HCT116 (cell line): ENCODE results near the gene KIRREL1. TPM values are rescaled to one million over a fixed set of nuclear protein-coding genes. Genes with fewer than 3 reads are reported as not detected.

ENCODE experiments used
- ATAC-seq: fragments of 200-7000 bp; cut with Tn5 transposase; 2 replicates; pipeline ENCODE4 v1.9.1; 2020; ENCODE audit warnings: mild to moderate bottlenecking, moderate library complexity
- BruUV-seq: library from RNA; stranded (reverse); fragments of 400-500 nt; replicated peaks from 2 replicates; lab custom pipeline; 2021; lab: Mats Ljungman, UMichigan
- CTCF ChIA-PET: fragments of 300-600 bp; sonication (Branson Sonifier 250); formaldehyde crosslinking; loops from one replicate; lab custom pipeline; 2021; ENCODE audit warnings: antibody characterized with exemption; lab: Charles Lee
- POLR2A ChIA-PET: fragments of 300-600, 350-600 bp; sonication (Branson Sonifier 250); formaldehyde crosslinking; loops from one replicate; lab custom pipeline; 2021; ENCODE audit warnings: antibody characterized with exemption; lab: Charles Lee
- RAD21 ChIA-PET, 2 experiments: fragments of 300-600 bp; sonication (Branson Sonifier 250); formaldehyde crosslinking; loops; one replicate each; lab custom pipeline; 2023; ENCODE audit warnings: low total read pairs in 2 of 2; ENCODE audit not compliant: uncharacterized antibody in 2 of 2, unreplicated experiment in 2 of 2, low non-redundant PET in 1 of 2; lab: Charles Lee
- DNase-seq: peaks from one replicate; pipeline ENCODE4 v3.0.0-alpha.2; 2010; ENCODE audit warnings: low read depth, low spot score
- H2AFZ ChIP-seq: fragments of 200-600 bp; shearing (Covaris generic), sonication (generic); 2 replicates; pipeline ENCODE4 v1.6.1; 2017; ENCODE audit warnings: low read depth, mixed run types, mixed read lengths, antibody characterized with exemption, low read length; ENCODE audit not compliant: poor library complexity, severe bottlenecking
- H3K27ac ChIP-seq: 2 replicates; pipeline ENCODE4 v1.5.1; 2012; ENCODE audit warnings: low read depth, low read length
- H3K27me3 ChIP-seq: fragments of 200-600 bp; sonication (generic); 2 replicates; pipeline ENCODE4 v1.6.1; 2016; ENCODE audit warnings: mixed run types, low read length, mixed read lengths; ENCODE audit not compliant: insufficient read depth
- H3K36me3 ChIP-seq, 2 experiments: fragments of 200-500 bp in 1 of 2; fragments of 200-600 bp in 1 of 2; sonication (Bioruptor generic) in 1 of 2; sonication (generic) in 1 of 2; 2 replicates each; pipeline versions ENCODE4 v1.5.1 to v1.6.1; 2014 to 2016; ENCODE audit warnings: low read length in 2 of 2, inconsistent platforms in 1 of 2, mixed read lengths in 1 of 2, mixed run types in 1 of 2; ENCODE audit not compliant: insufficient read depth in 2 of 2, control insufficient read depth in 1 of 2
- H3K4me1 ChIP-seq, 2 experiments: fragments of 200-600 bp in 1 of 2; sonication (generic) in 1 of 2; 2 replicates each; pipeline versions ENCODE4 v1.5.1 to v1.6.1; 2012 to 2017; ENCODE audit warnings: low read length in 2 of 2, inconsistent platforms in 1 of 2, mild to moderate bottlenecking in 1 of 2, mixed read lengths in 1 of 2, mixed run types in 1 of 2, moderate library complexity in 1 of 2; ENCODE audit not compliant: insufficient read depth in 2 of 2, control insufficient read depth in 1 of 2
- H3K4me2 ChIP-seq: fragments of 200-600 bp; sonication (generic); 2 replicates; pipeline ENCODE4 v1.6.1; 2017; ENCODE audit warnings: mixed run types, low read length, mixed read lengths
- H3K4me3 ChIP-seq, 2 experiments: fragments of 200-600 bp in 1 of 2; sonication (generic) in 1 of 2; replicated peaks in 1 of 2; 2 replicates each; pipeline ENCODE4 v1.5.1; 2011 to 2016; ENCODE audit warnings: low read length in 2 of 2, control low read depth in 1 of 2, low read depth in 1 of 2, mild to moderate bottlenecking in 1 of 2, mixed read lengths in 1 of 2, mixed run types in 1 of 2
- H3K79me2 ChIP-seq: fragments of 200-600 bp; sonication (generic); 2 replicates; pipeline ENCODE4 v1.6.1; 2017; ENCODE audit warnings: mild to moderate bottlenecking, mixed run types, low read length, moderate library complexity, mixed read lengths; ENCODE audit not compliant: insufficient read depth
- H3K9ac ChIP-seq: fragments of 200-600 bp; sonication (generic); 2 replicates; pipeline ENCODE4 v1.6.1; 2016; ENCODE audit warnings: low read length, mixed read lengths
- H3K9me2 ChIP-seq: fragments of 200-600 bp; sonication (generic), shearing (Covaris generic); 2 replicates; pipeline ENCODE4 v1.6.1; 2017; ENCODE audit warnings: mixed run types, mild to moderate bottlenecking, moderate library complexity; ENCODE audit not compliant: insufficient read depth
- H3K9me3 ChIP-seq, 2 experiments: fragments of 200-500 bp in 1 of 2; fragments of 200-600 bp in 1 of 2; sonication (Bioruptor generic) in 1 of 2; sonication (generic) in 1 of 2; 2 replicates each; pipeline ENCODE4 v1.6.1; 2014 to 2017; ENCODE audit warnings: low read length in 2 of 2, mixed read lengths in 2 of 2, inconsistent platforms in 1 of 2, low read depth in 1 of 2, mild to moderate bottlenecking in 1 of 2, mixed run types in 1 of 2, moderate library complexity in 1 of 2; ENCODE audit not compliant: control insufficient read depth in 1 of 2, insufficient read depth in 1 of 2
- H4K20me1 ChIP-seq: fragments of 200-600 bp; sonication (generic), shearing (Covaris generic); 2 replicates; pipeline ENCODE4 v1.6.1; 2017; ENCODE audit warnings: mixed run types, mild to moderate bottlenecking, moderate library complexity; ENCODE audit not compliant: insufficient read depth
- CBX3 ChIP-seq: IDR thresholded peaks from 2 replicates; pipeline ENCODE4 v1.6.1; 2012; ENCODE audit warnings: low read depth
- CEBPB ChIP-seq: IDR thresholded peaks from 2 replicates; pipeline ENCODE4 v1.6.1; 2012; ENCODE audit warnings: low read depth
- EGR1 ChIP-seq: IDR thresholded peaks from 2 replicates; pipeline ENCODE4 v1.6.1; 2012; ENCODE audit warnings: low read depth
- ELF1 ChIP-seq: IDR thresholded peaks from 2 replicates; pipeline ENCODE4 v1.6.1; 2012; ENCODE audit warnings: low read depth, borderline replicate concordance
- EZH2 ChIP-seq: fragments of 200-600 bp; sonication (generic); IDR thresholded peaks from 2 replicates; pipeline ENCODE4 v1.6.1; 2017; ENCODE audit warnings: antibody characterized with exemption, mixed run types
- EZH2phosphoT487 ChIP-seq: fragments of 200-600 bp; IDR thresholded peaks from 2 replicates; pipeline ENCODE4 v1.6.1; 2018; ENCODE audit warnings: antibody characterized with exemption, borderline replicate concordance
- FOSL1 ChIP-seq: IDR thresholded peaks from 2 replicates; pipeline ENCODE4 v1.6.1; 2012; ENCODE audit warnings: low read depth
- JUND ChIP-seq: IDR thresholded peaks from 2 replicates; pipeline ENCODE4 v1.6.1; 2012
- POLR2A ChIP-seq: IDR thresholded peaks from 2 replicates; pipeline ENCODE4 v1.7.0; 2011; ENCODE audit warnings: borderline replicate concordance; ENCODE audit not compliant: insufficient read depth, insufficient read length; ENCODE audit errors: extremely low read depth
- POLR2AphosphoS5 ChIP-seq: IDR thresholded peaks from 2 replicates; pipeline ENCODE4 v1.6.1; 2011; ENCODE audit warnings: mild to moderate bottlenecking, low read depth, low read length, moderate library complexity
- RAD21 ChIP-seq: IDR thresholded peaks from 2 replicates; pipeline ENCODE4 v1.6.1; 2012; ENCODE audit warnings: low read depth, mild to moderate bottlenecking
- SIN3A ChIP-seq: IDR thresholded peaks from 2 replicates; pipeline ENCODE4 v1.6.1; 2012; ENCODE audit warnings: low read depth
- SP1 ChIP-seq: IDR thresholded peaks from 2 replicates; pipeline ENCODE4 v1.6.1; 2012; ENCODE audit warnings: low read depth
- SRF ChIP-seq: IDR thresholded peaks from 2 replicates; pipeline ENCODE4 v1.6.1; 2012; ENCODE audit warnings: low read depth
- TCF7L2 ChIP-seq: IDR thresholded peaks from 2 replicates; pipeline ENCODE4 v1.7.0; 2011; ENCODE audit warnings: borderline replicate concordance, inconsistent platforms; ENCODE audit not compliant: insufficient read depth, insufficient read length; ENCODE audit errors: extremely low read depth
- ZFX ChIP-seq: fragments of 450-650 bp; IDR thresholded peaks from 2 replicates; pipeline ENCODE4 v1.6.1; 2017
- ZNF274 ChIP-seq: fragments of 200-500 bp; sonication (Bioruptor generic); IDR thresholded peaks from 2 replicates; pipeline ENCODE4 v1.6.1; 2014; ENCODE audit warnings: mild to moderate bottlenecking, low read depth, low read length, inconsistent platforms
- intact Hi-C: fragments of 100-400 bp; cut with micrococcal nuclease; formaldehyde crosslinking; loops from 2 replicates; pipeline ENCODE4 v1.10.0; 2022
- total RNA-seq: library from RNA; stranded (reverse); gene quantifications from one replicate; pipeline ENCODE4 v1.2.1, GENCODE V29; 2021; ENCODE audit not compliant: unreplicated experiment
- TF ChIP-seq, protein P1 (sequence below): IDR thresholded peaks from 2 replicates; pipeline ENCODE4 v1.6.1; 2012
- TF ChIP-seq, protein P2 (sequence below): IDR thresholded peaks from 2 replicates; pipeline ENCODE4 v1.6.1; 2012; ENCODE audit warnings: low read depth
- TF ChIP-seq, protein P3 (sequence below), 3 experiments: fragments of 200-600 bp in 1 of 3; sonication (generic) in 1 of 3; IDR thresholded peaks in 2 of 3; conservative IDR thresholded peaks in 1 of 3; 2 replicates each; pipeline ENCODE4 v1.5.1; 2012 to 2017; ENCODE audit warnings: low read depth in 2 of 3, low read length in 2 of 3, antibody characterized with exemption in 1 of 3, borderline replicate concordance in 1 of 3, control low read depth in 1 of 3, mild to moderate bottlenecking in 1 of 3, mixed read lengths in 1 of 3, mixed run types in 1 of 3, moderate library complexity in 1 of 3; ENCODE audit not compliant: insufficient read depth in 1 of 3
- TF ChIP-seq, protein P4 (sequence below): IDR thresholded peaks from 2 replicates; pipeline ENCODE4 v1.6.1; 2011; ENCODE audit warnings: mild to moderate bottlenecking, low read length, moderate library complexity; ENCODE audit not compliant: insufficient replicate concordance; ENCODE audit errors: extremely low read depth
- TF ChIP-seq, protein P5 (sequence below): IDR thresholded peaks from 2 replicates; pipeline ENCODE4 v1.6.1; 2012

The KIRREL1 gene
- total RNA-seq, 1 experiment from 2014 or later = 20.0 TPM

DNA sequence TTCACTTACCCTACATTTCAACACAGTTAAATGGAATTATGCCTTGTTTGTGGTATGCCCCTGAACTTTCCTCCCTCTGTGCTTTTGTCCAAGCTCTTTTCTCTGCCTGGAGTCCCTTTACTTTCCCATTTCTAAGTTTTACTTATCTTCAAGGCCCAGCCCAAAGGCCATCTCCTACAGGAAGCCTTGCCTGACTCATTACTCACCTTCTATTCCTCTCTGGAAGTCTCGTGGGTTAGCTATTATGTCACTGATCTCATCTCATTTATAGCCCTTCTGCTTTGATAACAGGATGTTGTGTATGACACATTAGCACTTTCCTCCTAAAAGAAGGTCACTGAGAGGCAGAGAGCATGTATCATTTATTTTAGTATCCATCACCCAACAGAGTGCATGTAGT is 108.5 kb downstream of the KIRREL1 start:
- H3K4me1 ChIP-seq = peaks cover 13 to 31% of the 10 kb centered on the region in 2 experiments
- POLR2A ChIA-PET = no interaction called here
- BruUV-seq = no TSS peak
- intact Hi-C loops = no loop called here
- H2AFZ ChIP-seq = no peak overlapping the region
- no peaks in the 10 kb centered on the region for H4K20me1 ChIP-seq
- CTCF ChIA-PET = interaction anchor here (1.1 to 1.3 kb wide), 2 partner anchors 9 to 20 kb away, joined by 5 read pairs; no protein-coding TSS in a partner anchor
- H3K4me3 ChIP-seq = peak overlapping the region in 1 of 2 experiments; percentile 12; a peak in 3 of 4 replicates
- H3K9ac ChIP-seq = no peak overlapping the region
- RAD21 ChIA-PET = no interaction called here
- peak overlapping the region; percentile 40; the same call in 1 of the 2 replicates for H3K27ac ChIP-seq
- peak; percentile 83 for ATAC-seq
- no peaks in the 10 kb centered on the region for H3K9me2 ChIP-seq
- no peaks in the 10 kb centered on the region for H3K36me3 ChIP-seq
- peak overlapping the region; percentile 57 for H3K4me2 ChIP-seq
- no peaks in the 10 kb centered on the region for H3K9me3 ChIP-seq
- H3K27me3 ChIP-seq = no peaks in the 10 kb centered on the region
- H3K79me2 ChIP-seq = no peaks in the 10 kb centered on the region
- DNase-seq = peak; percentile 48
- TF ChIP-seq TCF7L2 (peak; percentile 60), ZFX (no peak), EGR1 (no peak), RAD21 (no peak), POLR2AphosphoS5 (no peak; the same call in 1 of the 2 replicates), CEBPB (peak; percentile 45; the same call in 1 of the 2 replicates), SRF (0 out of 2 replicates have a peak, but pooled peaks have one; percentile 30), CBX3 (peak; percentile 74), ZNF274 (no peak), ELF1 (no peak), EZH2 (no peak), JUND (peak; percentile 70), POLR2A (no peak), FOSL1 (peak; percentile 72), EZH2phosphoT487 (no peak), SIN3A (no peak), SP1 (peak; percentile 66)
- TF ChIP-seq, protein P1, sequence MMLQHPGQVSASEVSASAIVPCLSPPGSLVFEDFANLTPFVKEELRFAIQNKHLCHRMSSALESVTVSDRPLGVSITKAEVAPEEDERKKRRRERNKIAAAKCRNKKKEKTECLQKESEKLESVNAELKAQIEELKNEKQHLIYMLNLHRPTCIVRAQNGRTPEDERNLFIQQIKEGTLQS = no peak
- TF ChIP-seq, protein P2, sequence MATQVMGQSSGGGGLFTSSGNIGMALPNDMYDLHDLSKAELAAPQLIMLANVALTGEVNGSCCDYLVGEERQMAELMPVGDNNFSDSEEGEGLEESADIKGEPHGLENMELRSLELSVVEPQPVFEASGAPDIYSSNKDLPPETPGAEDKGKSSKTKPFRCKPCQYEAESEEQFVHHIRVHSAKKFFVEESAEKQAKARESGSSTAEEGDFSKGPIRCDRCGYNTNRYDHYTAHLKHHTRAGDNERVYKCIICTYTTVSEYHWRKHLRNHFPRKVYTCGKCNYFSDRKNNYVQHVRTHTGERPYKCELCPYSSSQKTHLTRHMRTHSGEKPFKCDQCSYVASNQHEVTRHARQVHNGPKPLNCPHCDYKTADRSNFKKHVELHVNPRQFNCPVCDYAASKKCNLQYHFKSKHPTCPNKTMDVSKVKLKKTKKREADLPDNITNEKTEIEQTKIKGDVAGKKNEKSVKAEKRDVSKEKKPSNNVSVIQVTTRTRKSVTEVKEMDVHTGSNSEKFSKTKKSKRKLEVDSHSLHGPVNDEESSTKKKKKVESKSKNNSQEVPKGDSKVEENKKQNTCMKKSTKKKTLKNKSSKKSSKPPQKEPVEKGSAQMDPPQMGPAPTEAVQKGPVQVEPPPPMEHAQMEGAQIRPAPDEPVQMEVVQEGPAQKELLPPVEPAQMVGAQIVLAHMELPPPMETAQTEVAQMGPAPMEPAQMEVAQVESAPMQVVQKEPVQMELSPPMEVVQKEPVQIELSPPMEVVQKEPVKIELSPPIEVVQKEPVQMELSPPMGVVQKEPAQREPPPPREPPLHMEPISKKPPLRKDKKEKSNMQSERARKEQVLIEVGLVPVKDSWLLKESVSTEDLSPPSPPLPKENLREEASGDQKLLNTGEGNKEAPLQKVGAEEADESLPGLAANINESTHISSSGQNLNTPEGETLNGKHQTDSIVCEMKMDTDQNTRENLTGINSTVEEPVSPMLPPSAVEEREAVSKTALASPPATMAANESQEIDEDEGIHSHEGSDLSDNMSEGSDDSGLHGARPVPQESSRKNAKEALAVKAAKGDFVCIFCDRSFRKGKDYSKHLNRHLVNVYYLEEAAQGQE = no peak
- TF ChIP-seq, protein P3, sequence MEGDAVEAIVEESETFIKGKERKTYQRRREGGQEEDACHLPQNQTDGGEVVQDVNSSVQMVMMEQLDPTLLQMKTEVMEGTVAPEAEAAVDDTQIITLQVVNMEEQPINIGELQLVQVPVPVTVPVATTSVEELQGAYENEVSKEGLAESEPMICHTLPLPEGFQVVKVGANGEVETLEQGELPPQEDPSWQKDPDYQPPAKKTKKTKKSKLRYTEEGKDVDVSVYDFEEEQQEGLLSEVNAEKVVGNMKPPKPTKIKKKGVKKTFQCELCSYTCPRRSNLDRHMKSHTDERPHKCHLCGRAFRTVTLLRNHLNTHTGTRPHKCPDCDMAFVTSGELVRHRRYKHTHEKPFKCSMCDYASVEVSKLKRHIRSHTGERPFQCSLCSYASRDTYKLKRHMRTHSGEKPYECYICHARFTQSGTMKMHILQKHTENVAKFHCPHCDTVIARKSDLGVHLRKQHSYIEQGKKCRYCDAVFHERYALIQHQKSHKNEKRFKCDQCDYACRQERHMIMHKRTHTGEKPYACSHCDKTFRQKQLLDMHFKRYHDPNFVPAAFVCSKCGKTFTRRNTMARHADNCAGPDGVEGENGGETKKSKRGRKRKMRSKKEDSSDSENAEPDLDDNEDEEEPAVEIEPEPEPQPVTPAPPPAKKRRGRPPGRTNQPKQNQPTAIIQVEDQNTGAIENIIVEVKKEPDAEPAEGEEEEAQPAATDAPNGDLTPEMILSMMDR (IDR thresholded peaks at IDR 0.05 in 2 of 3, conservative IDR thresholded peaks at IDR 0.05 in 1 of 3; ENCODE audit: borderline replicate concordance in 1 of 3, insufficient read depth in 1 of 3, low read depth in 2 of 3, low read length in 2 of 3) = no peak
- TF ChIP-seq, protein P4, sequence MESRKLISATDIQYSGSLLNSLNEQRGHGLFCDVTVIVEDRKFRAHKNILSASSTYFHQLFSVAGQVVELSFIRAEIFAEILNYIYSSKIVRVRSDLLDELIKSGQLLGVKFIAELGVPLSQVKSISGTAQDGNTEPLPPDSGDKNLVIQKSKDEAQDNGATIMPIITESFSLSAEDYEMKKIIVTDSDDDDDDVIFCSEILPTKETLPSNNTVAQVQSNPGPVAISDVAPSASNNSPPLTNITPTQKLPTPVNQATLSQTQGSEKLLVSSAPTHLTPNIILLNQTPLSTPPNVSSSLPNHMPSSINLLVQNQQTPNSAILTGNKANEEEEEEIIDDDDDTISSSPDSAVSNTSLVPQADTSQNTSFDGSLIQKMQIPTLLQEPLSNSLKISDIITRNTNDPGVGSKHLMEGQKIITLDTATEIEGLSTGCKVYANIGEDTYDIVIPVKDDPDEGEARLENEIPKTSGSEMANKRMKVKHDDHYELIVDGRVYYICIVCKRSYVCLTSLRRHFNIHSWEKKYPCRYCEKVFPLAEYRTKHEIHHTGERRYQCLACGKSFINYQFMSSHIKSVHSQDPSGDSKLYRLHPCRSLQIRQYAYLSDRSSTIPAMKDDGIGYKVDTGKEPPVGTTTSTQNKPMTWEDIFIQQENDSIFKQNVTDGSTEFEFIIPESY = no peak
- TF ChIP-seq, protein P5, sequence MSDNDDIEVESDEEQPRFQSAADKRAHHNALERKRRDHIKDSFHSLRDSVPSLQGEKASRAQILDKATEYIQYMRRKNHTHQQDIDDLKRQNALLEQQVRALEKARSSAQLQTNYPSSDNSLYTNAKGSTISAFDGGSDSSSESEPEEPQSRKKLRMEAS = peak; percentile 29
